Epithelial cell of proximal tubule (primary cell): ENCODE results near the gene NME7. TPM values are rescaled to one million over a fixed set of nuclear protein-coding genes. Genes with fewer than 3 reads are reported as not detected.
"Not testable (repeated sequence)": the region's sequence is repeated elsewhere in the genome, so short reads cannot be mapped to it uniquely, and the experiment has no call there.

Source experiments
- DNase-seq: peaks from one replicate; pipeline ENCODE4 v3.0.0-alpha.2; 2011; ENCODE audit warnings: low read depth
- H3K4me3 ChIP-seq: 2 replicates; pipeline ENCODE4 v1.5.1; 2011; ENCODE audit warnings: low read depth, mild to moderate bottlenecking, low read length
- CTCF ChIP-seq: conservative IDR thresholded peaks from 2 replicates; pipeline ENCODE4 v1.5.1; 2012; ENCODE audit warnings: low read depth, mild to moderate bottlenecking, low read length
- total RNA-seq: library from RNA; depleted of rRNA; stranded (reverse); fragments of >200 nt; gene quantifications from 2 replicates; pipeline ENCODE4 v1.2.3, GENCODE V29; 2015

NME7 gene
- 39.9 and 50.9 TPM in 2 replicates for total RNA-seq

GRCh38 chr1:169367686-169368405 lies at the start of gene NME7, which contains the start of gene BLZF1:
NME7 (minus strand) TSS chr1:169367797; CDS start chr1:169367710, 87 bp downstream.
BLZF1 (plus strand) TSS chr1:169368195; CDS start chr1:169369523, 1,328 bp downstream.
- DNase-seq, result peak; percentile 86
- TF ChIP-seq CTCF, result no peak

GRCh38 chr1:169414952-169415351 lies 47.4 kb upstream of the NME7 start:
- H3K4me3 ChIP-seq, result no peak overlapping the region
- DNase-seq, result no peak
- no peak for TF ChIP-seq CTCF

More at GRCh38 chr1:169367686-169368405, at the start of gene NME7, which contains the start of gene BLZF1:
- peak within 1 kb of the TSS; percentile 93 for H3K4me3 ChIP-seq

- H3K4me3 ChIP-seq, DNase-seq: not testable (repeated sequence)
Observed at GRCh38 chr1:169408340-169408739, 40.7 kb upstream of the NME7 start.

- not testable (repeated sequence) for H3K4me3 ChIP-seq, DNase-seq
Observed at GRCh38 chr1:169402578-169402977, 35.0 kb upstream of the NME7 start.

- no peak for DNase-seq
- TF ChIP-seq CTCF, result no peak
Observed at GRCh38 chr1:169395955-169396354, 28.4 kb upstream of the NME7 start.

GRCh38 chr1:169392406-169392805 lies 24.8 kb upstream of the NME7 start:
- no peak for DNase-seq
- H3K4me3 ChIP-seq, result no peak overlapping the region
- no peak for TF ChIP-seq CTCF

More at GRCh38 chr1:169395955-169396354, 28.4 kb upstream of the NME7 start:
- no peak overlapping the region for H3K4me3 ChIP-seq

- no peak for DNase-seq
- no peak for TF ChIP-seq CTCF
- H3K4me3 ChIP-seq, result no peak overlapping the region
Observed at GRCh38 chr1:169390303-169390702, 22.7 kb upstream of the NME7 start.

- DNase-seq, result no peak
- H3K4me3 ChIP-seq, result no peak overlapping the region
Observed at GRCh38 chr1:169387399-169387798, 19.8 kb upstream of the NME7 start.

More at GRCh38 chr1:169387399-169387798, 19.8 kb upstream of the NME7 start:
- no peak for TF ChIP-seq CTCF
